NCI-H460 (cell line): ENCODE measurements around the gene ANXA2. TPM values are rescaled to one million over a fixed set of nuclear protein-coding genes. Genes with fewer than 3 reads are reported as not detected.
"Not testable (repeated sequence)": the region's sequence is repeated elsewhere in the genome, so short reads cannot be mapped to it uniquely, and the experiment has no call there.

Source experiments
- DNase-seq: peaks from one replicate; pipeline ENCODE4 v3.0.0-alpha.2; 2016; ENCODE audit warnings: low read depth; ENCODE audit errors: extremely low read depth
- total RNA-seq: library from RNA; depleted of rRNA; stranded (reverse); fragments of >200 nt; shearing (Covaris generic); gene quantifications from 2 replicates; pipeline ENCODE4 v1.2.3, GENCODE V29; 2014

The ANXA2 gene
- total RNA-seq, 1 experiment from 2014 or later: 1,261 TPM

- DNase-seq: no peak
Observed at GRCh38 chr15:60346653-60347052, 51.1 kb downstream of the ANXA2 start.

- no peak for DNase-seq
Observed at GRCh38 chr15:60346077-60346476, 51.7 kb downstream of the ANXA2 start.

DNA sequence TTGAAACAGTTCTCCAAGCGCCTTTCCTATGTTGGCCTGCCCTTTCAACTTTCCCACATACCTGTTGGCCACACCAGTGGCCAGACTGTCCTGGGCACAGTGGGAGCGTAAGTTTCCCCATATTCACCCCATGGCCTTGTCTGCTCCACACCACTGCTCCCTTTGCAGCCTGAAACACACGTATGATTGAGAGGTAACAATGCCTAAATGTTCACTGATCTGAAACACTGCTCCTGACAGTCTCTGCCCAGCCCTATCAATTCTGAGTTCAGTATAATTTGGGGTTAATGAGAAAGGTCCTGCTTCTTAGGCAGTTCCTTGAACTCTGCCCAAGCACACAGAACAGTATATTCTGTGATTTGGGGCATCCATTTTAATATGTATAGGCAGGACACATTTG is 52.2 kb downstream of the ANXA2 start:
- DNase-seq: no peak

DNA sequence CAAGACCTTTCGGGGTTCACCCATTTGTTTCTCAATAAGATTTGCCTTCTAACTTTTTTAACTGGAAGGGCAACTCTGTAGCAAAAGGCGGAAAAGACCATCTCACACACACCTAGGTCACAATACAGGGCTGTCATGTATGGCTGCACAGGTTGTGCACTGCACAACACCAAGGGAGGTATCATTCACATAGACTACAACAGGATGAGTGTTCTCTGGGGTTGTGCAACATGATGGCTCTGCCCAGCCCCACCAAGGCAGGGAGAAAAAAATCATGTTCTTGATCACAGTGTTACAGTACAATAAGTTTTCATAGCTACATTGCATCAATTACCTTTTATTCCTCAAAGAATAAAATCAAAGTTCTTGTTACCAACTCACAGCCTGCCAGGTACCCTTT is 52.8 kb downstream of the ANXA2 start:
- DNase-seq: no peak

DNA sequence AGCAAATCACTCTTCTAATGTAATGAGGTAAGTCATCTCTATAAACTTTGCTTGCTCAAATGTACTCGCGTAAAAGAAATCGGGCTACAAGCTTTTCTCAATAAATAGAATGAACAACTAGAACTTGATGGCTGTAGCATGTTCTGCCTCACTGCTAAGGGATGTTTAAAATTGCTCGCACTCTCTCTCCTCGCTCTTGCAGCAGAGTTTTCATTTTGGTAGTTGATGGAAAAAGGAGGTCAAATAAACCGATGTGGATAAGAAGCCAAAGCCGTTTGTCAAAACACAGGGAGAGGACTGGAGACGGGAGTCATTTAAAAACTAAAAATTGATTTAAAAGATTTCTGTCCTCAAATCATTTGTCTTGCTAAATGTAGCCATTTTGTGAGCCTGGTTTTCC is 53.3 kb downstream of the ANXA2 start:
- no peak for DNase-seq

DNA sequence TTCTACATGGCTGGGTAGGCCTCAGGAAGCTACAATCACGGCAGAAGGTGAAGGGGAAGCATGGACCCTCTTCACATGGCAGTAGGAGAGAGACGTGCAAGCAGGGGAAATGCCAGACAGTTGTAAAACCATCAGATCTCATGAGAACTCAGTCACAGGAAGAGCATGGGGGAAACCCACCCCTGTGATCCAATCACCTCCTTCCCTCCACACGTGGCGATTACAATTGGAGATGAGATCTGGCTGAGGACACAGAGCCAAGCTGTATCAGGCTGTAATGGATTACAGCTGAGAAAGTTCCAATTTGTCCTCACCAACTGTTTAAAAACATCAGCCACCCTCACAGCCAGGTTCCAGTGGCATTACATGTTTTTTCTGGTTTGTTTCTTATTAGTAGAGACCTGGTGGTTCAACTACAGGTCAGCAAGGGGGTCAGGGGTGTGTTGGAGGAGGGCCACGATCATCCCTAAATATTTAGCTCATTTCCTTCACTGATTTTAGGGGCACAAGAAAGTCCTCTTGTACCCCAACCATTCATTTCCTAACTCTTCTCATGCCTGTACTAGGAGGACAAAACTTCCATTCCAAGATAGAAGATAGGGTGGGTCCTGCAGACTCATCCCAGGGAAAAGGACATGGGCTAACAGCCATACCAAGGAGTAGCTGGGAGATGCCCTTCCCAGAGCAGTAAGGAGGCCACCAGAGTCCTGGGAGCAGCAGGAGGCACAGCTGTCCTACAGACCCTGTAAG is 54.4 kb downstream of the ANXA2 start:
- no peak for DNase-seq

DNA sequence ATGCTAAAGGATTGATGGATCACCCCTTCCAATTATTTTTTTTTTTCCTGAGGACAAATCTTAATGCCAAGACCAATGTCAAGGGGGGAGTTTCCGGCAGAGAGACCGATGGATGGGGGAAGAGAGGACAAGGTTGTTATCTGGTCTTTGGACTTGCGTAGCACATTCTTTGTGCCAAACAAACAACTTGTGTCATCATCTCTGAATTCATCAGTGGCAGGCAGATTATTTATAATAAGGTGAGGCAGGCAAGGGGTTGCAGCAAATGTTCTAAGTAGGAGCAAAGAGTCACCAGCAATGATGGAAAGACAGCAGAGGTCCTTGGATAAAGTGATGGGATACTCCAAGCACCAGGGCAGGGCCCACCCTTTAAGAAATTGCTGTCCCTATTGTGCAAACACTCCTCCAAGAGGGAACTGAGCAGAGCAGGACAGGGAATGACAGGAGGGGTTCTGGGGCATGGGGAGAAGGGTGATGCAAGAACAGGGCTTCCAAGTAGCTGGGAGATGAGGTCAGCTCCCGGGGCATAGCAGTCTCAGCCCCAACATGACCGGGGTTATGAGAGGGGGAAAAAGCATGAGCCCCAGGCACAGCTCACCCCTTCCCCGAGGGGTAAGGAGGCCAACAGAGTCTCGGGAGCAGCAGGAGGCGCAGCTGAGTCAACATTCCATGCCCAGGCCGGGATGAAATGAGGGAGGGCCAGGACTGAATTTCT is 57.4 kb downstream of the ANXA2 start:
- DNase-seq: no peak

GRCh38 chr15:60339236-60339635 is 58.5 kb downstream of the ANXA2 start:
- no peak for DNase-seq

DNA sequence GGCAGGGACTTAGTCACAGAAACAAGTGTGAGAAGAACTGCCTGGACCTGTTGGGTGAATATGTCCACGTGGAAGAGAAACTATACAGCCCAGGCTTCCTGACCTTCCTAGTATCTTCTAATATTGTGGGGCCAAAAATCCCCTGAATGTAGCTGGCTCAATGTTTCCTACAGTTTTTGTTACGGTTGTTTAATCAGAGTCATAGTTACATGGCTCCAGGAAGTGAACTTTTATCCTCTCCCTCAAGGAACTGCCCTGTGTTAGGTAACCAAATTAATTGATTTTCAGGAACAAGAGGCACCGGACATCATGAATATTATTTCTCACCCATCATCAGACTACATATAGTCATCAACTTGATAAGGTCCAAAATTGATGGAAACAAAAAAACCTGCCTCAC is 59.0 kb downstream of the ANXA2 start:
- DNase-seq: no peak

DNA sequence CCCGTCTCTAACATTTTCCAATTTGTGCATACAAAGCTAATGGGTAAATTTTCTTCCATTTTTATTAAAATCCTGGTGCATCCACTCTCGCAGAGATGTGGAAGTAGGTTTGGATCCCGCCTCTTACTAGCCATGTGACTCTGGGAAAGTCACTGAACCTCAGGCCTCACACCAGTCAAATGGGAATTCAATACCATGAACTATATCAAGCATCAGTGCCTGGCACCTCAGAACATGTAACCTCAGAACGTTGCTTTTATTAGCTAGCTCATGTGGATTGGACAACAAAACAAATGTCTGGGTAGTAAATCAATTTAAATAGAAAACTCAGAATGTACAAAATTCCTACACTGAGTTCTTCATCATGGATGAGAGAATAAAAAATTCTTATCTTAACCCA is 60.7 kb downstream of the ANXA2 start:
- no peak for DNase-seq

DNA sequence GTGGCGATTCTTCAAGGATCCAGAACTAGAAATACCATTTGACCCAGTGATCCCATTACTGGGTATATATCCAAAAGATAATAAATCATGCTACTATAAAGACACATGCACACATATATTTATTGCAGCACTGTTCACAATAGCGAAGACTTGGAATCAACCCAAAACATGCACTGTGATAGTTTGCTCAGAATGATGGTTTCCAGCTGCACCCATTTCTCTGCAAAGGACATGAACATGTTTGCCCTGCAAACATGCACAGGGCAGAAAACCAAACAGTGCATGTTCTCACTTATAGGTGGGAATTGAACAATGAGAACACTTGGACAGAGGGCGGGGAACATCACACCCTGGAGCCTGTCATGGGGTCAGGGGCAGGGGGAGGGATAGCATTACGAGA is 62.5 kb downstream of the ANXA2 start:
- DNase-seq: not testable (repeated sequence)

- peak; percentile 17 for DNase-seq
Observed at GRCh38 chr15:60328852-60329443, 68.8 kb downstream of the ANXA2 start.

DNA sequence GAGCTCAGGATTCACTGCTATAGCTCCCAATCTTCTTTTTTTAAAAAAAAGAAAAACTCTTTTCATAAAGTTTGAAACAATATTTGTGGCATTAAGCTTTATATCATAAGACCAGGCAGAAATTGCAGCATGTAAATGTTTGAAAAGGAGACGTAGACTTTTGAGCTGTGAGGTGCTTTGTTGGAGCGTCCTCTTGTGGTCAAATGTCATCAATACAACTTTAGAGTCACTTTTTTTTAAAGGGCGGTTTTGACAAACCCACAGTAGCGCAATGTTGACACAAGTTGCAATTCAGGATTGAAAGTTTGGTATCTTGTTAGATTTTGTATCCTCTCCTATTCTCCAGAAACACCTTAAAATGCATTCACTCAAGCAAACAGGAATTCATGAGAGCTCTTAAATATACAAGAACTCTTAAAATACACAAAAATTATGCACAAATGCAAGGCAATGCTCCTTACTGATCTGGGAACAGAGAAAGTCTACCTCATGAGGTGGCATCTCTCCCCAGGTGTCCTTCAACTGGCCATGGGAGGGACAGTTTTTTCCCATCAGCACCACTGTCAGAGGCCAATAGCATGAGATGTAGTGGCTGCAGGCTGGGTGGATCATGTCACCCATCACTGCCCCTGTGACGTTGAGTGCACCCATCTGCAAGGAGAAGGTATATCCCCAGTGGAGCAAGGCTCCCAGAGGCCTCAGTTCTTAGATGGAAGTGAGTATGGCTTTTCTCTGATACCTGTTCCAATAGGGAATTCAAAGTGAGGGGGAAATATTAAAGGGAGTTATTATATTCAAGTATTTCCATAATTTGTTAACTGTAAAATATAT is 70.7 kb downstream of the ANXA2 start:
- peak; percentile 65 for DNase-seq

DNA sequence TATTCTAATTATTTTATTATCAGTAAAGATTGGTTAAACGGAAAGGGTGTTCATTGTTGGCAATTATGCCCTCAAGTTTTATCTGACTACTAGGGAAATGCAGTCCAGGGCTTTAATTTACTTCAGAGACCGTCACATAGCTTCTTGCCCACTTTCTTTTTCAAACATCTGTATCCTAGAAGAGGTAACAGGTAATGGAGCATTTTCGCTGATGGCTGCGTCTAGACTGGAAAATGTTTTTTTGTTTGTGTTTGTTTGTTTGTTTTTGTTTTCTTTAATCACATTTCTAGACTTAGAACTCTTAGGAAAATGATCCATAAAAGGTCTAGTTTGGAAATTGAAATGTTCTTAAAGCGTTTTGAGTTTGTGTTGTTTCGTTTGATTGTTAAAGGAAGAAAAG is 71.4 kb downstream of the ANXA2 start:
- no peak for DNase-seq

GRCh38 chr15:60325905-60326304 is 71.9 kb downstream of the ANXA2 start:
- no peak for DNase-seq

DNA sequence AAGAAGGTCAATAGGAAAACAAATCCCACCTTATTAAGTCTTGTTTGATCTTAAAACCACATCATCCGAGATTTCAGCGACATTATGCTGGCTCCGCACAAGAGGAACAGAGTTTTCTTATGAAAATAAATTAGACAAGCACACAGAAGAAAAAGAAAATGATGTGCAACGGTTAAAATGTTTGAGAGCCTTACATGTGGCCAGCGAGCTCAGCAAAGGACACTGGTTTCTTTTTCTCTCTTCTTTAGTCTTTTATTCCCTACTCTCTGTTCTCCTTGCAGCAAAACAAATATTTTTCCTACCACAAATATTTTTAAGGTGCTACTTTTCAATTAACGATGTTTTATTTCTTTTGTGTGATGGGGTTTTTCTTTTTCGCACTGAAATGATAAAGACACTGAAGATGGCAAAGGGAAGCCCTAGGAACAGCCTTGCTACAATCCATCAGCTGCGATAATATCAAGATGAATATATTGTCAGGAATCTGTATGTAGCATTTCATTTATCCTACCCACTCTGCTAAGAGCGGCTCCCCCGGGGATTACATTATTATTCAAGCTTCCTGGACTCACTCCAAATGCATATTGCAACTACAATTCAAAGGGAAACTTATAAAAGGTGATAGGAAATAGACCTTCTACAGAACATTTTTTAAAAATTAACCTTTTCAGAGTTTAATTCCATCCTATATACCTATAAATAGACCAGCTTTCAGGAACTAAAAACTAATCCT is 72.9 kb downstream of the ANXA2 start:
- DNase-seq: no peak

GRCh38 chr15:60323322-60323721 is 74.5 kb downstream of the ANXA2 start:
- DNase-seq: no peak

GRCh38 chr15:60320365-60320764 is 77.4 kb downstream of the ANXA2 start:
- no peak for DNase-seq

DNA sequence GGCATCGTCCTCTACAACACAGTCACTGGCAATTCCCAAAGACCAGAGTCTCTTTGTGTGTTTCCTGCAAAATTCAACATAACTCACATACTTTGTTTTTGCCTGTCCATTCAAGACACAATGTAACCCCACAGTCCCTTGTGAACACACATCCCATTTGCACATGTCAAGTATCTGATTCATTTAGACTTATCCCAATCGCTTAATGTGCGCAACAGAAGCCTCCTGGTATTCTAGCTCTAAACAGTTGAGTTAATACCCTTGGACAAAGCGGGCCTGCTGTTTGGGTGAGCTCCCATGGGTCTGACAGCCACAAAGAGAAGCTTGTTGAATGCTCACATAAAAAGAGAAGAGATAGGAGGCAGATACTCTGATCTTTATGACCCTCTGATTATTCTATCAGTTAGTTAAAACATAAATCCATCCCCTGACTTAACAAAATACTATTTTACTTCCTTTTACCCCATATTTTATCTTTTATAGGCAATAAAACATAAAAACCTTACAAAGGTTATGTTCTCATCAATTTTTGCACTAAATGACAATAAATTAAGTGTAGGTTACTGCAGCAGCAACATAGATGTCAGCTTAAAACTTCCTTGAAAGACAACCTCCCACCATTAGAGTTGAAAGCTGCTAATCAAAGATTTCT is 79.4 kb downstream of the ANXA2 start:
- DNase-seq: no peak

- DNase-seq: no peak
Observed at GRCh38 chr15:60316961-60317360, 80.8 kb downstream of the ANXA2 start.
